GM19035 (cell line): ENCODE data around the gene MTERF4.
"Not testable (repeated sequence)": the region's sequence is repeated elsewhere in the genome, so short reads cannot be mapped to it uniquely, and the experiment has no call there.

Experiments used
- ATAC-seq: cut with Tn5 transposase; IDR thresholded peaks from one replicate; pipeline ENCODE4 v1.9.1; 2021; ENCODE audit not compliant: unreplicated experiment

Gene MTERF4

GRCh38 chr2:241112046-241112445, 10.0 kb upstream of the MTERF4 start:
- no peak for ATAC-seq

DNA sequence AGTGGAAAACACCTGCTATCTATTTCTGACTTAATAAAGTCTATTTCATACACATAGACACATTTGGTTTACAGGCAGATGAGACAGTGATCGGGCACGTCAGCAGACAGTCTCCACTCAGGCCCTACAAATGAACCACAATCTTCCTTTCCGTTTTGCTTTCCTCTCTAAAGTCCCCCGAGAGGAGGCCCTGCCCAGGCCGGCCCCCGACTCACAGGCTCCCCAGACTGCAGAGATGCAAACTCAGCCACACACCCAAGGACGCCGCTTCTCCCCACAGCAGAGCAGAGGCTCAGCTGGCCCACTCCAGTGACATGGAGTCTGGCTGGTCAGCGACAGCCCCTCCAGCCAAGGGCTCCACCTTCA, 9.3 kb upstream of the MTERF4 start:
- ATAC-seq, result no peak

DNA sequence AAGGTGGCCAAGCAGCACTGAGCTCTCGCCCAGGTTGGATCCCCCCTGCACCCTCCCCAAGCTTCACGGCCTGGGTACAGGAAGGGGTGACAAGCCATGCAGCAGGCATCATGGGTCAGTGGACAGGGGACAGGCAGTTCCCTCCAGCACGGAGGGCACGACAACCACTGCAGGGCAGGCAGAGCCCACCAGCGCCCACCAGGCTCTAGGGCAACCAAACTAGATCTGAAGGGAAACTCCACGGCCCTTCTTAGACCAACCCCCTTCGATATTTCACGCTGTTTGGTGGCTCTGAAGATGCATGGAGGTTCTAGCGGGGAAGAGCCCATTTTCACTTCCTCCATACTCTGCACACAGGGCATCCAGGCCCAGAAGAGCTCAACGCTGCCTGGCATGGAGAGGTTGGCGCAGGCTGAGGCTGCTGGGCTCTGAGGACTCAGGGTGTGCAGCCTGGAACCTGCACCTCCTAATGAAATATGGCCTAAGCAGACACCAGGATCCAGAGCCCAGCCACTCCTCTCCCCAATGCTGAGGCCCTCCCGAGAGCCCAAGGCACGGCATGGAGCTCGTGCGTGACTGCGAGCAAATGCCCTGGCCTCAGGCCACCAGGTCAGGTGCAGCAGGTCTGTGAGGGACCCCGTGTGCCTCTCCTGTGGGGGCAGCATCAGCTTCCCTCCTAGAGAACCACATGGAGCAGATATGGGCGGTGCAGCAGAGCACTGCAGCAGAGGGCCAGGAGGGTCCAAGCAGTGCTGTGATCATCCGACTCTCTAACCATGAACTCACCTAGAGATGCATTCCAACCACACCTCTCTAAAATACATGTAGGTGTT, 8.7 kb upstream of the MTERF4 start:
- no peak for ATAC-seq

DNA sequence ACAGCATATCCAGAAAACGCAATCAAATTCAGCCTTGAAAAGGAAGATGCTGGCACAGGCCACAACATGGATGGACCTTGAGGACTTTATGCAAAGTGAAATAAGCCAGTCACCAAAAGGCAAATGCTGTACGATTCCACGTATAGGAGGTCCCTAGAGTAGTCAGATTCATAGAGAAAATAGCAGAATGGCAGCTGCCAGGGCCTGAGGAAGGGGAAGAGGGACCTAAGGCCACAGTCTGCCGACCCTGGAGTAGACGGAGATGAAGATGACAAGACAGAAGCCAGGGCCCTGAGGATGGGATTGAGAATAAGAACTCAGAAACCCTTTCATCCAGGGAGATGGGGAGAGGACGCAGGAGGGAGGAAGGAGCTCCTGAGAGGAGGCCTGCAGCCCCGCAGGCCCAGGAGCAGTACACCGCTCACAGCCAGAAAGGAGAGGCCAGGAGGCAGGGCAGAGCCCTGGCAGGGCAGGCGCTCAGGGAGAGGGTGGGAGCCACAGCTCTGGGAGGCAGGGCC, 8.1 kb upstream of the MTERF4 start:
- no peak for ATAC-seq

DNA sequence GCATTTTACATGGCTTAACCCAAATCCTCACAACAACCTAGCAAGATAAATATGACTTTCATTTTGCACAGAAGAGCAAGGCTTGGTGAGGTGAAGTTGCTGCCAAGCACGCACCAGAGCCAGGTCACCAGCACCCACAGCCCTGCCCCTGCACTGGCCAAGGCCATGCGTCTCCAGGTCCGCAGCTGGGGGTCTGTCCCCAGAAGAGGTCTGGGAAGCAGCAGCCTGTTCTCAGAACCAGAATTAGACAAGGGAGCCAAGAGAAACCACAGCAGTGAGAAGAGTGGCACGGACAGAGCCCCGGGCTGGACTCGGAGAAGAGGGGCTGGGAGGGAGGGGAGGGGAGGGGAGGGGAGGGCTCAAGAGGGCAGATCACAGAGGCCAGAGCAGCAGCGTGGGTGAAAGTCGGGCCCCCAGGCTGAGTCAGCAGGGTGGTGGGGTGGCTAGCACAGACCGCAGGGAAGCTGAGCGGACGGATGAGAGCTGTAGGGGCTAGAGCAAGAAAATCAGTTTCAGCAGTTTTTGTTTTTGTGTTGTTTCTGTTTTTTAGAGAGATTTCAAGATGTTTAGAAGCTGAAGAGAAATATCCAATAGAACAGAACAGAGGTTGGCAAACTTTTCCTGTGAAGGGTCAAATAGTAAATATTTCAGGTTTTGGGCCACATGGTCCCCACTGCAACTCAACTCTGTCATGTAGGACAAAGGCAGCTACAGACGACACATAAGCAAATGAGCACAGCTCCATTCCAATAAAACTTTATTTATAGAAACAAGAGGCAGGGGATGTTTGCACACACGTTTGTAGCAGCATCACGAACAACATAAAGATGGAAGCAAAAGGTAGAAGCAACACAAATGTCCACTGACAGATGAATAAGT, 7.4 kb upstream of the MTERF4 start:
- ATAC-seq, result no peak

GRCh38 chr2:241108271-241109209, 6.5 kb upstream of the MTERF4 start:
- no peak for ATAC-seq

GRCh38 chr2:241107031-241107783, 5.1 kb upstream of the MTERF4 start:
- ATAC-seq, result no peak

- no peak for ATAC-seq
These were observed 3.6 kb upstream of the MTERF4 start for GRCh38 chr2:241105641-241106040.

DNA sequence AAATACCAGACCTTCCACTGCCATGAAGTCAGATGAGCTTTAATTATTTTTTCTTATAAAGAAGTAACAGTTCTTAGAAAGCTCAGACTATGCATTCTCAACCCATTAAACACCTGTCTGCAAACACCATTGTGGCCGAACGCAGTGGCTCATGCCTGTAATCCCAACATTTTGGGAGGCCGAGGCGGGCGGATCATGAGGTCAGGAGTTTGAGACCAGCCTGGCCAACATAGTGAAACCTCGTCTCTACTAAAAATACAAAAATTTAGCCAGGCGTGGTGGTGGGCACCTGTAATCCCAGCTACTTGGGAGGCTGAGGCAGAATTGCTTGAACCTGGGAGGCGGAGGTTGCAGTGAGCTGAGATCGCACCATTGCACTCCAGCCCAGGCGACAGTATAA, 2.5 kb upstream of the MTERF4 start:
- ATAC-seq, result not testable (repeated sequence)

DNA sequence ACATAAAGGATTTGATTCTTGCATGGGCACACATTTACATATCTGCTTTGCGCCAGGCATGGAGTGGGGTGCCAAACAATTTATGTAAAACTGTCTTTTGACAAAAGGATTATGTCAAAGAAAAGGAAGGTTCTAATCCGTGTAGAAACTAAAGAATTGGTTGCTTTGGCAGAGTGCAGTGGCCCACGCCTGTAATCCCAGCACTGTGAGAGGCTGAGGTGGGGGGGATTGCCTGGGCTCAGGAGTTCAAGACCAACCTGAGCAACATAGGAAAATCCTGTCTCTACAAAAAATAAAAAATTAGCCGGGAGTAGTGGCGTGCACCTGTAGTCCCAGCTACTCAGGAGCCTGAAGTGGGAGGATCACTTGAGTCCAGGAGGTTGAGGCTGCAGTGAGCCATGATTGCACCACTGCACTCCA, 1.1 kb upstream of the MTERF4 start:
- ATAC-seq, result no peak

- no peak for ATAC-seq
These were observed 2.8 kb downstream of the MTERF4 start for GRCh38 chr2:241099246-241099645.

- peak; percentile 38 for ATAC-seq
These were observed 5.1 kb downstream of the MTERF4 start for GRCh38 chr2:241096979-241097378.

- no peak for ATAC-seq
These were observed 6.3 kb downstream of the MTERF4 start for GRCh38 chr2:241095594-241096290.

- no peak for ATAC-seq
These were observed 7.1 kb downstream of the MTERF4 start for GRCh38 chr2:241094924-241095420.

- ATAC-seq, result no peak
These were observed 7.9 kb downstream of the MTERF4 start for GRCh38 chr2:241094172-241094571.

- not testable (repeated sequence) for ATAC-seq
These were observed 8.8 kb downstream of the MTERF4 start for GRCh38 chr2:241093133-241093781.

DNA sequence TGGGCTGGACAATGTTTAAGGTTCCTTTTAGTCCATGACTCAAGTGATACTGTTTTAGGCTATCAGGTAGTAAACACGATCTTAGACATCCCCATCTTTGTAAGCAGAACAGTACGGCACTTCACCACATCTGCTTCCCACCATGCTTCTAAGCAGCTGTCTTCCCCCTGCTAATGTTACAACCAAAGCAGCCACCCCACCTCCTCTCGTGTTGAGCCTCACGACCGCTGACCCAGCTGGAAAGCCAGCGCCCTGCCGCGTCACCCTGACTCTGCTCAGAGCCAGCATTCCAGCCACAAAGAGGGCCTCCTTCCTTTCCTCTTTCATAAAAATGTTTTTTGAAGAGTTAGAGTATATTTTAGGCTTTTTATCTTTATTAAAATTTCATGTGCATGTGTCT, 9.4 kb downstream of the MTERF4 start:
- ATAC-seq, result no peak

- ATAC-seq, result no peak
These were observed 10.2 kb downstream of the MTERF4 start for GRCh38 chr2:241091734-241092445.
